ENCODE results near the gene CLIP1.
A peak's percentile ranks its signal among the peaks of the same experiment; 100 is the strongest.
"Not testable (repeated sequence)": the region's sequence is repeated elsewhere in the genome, so short reads cannot be mapped to it uniquely, and the experiment has no call there.

The CLIP1 gene

GRCh38 chr12:122421821-122422729, at the start of gene CLIP1:
CLIP1 (minus strand) TSS chr12:122422669; CDS start chr12:122380452, 42,217 bp downstream.
- peak; percentile 71 to 87 (median 77) for DNase-seq

GRCh38 chr12:122471324-122472226, 49.1 kb upstream of the CLIP1 start:
- DNase-seq, result peak; percentile 33 to 72 (median 69)

GRCh38 chr12:122470576-122470975, 48.1 kb upstream of the CLIP1 start:
- not testable (repeated sequence) for DNase-seq

- not testable (repeated sequence) for DNase-seq
Observed at GRCh38 chr12:122469856-122470255, 47.4 kb upstream of the CLIP1 start.

GRCh38 chr12:122467983-122468382, 45.5 kb upstream of the CLIP1 start:
- DNase-seq, result no peak

GRCh38 chr12:122464317-122465042, 42.0 kb upstream of the CLIP1 start:
- DNase-seq, result not testable (repeated sequence)

- no peak for DNase-seq
Observed at GRCh38 chr12:122460641-122461040, 38.2 kb upstream of the CLIP1 start.

- no peak for DNase-seq
Observed at GRCh38 chr12:122460061-122460460, 37.6 kb upstream of the CLIP1 start.

GRCh38 chr12:122459211-122459610, 36.7 kb upstream of the CLIP1 start:
- DNase-seq, result no peak

- no peak for DNase-seq
Observed at GRCh38 chr12:122458105-122459035, 35.9 kb upstream of the CLIP1 start.

GRCh38 chr12:122457627-122458026, 35.2 kb upstream of the CLIP1 start:
- no peak for DNase-seq

GRCh38 chr12:122454739-122455138, 32.3 kb upstream of the CLIP1 start:
- no peak for DNase-seq

GRCh38 chr12:122454250-122454721, 31.8 kb upstream of the CLIP1 start:
- DNase-seq, result no peak

- DNase-seq, result no peak
Observed at GRCh38 chr12:122452701-122453285, 30.3 kb upstream of the CLIP1 start.

GRCh38 chr12:122449317-122449716, 26.8 kb upstream of the CLIP1 start:
- DNase-seq, result no peak

- DNase-seq, result not testable (repeated sequence)
Observed at GRCh38 chr12:122447825-122448224, 25.4 kb upstream of the CLIP1 start.

GRCh38 chr12:122446390-122446789, 23.9 kb upstream of the CLIP1 start:
- not testable (repeated sequence) for DNase-seq

GRCh38 chr12:122444071-122444470, 21.6 kb upstream of the CLIP1 start:
- not testable (repeated sequence) for DNase-seq

GRCh38 chr12:122438822-122439221, 16.4 kb upstream of the CLIP1 start:
- DNase-seq, result not testable (repeated sequence)

GRCh38 chr12:122437656-122438121, 15.2 kb upstream of the CLIP1 start:
- no peak for DNase-seq

- DNase-seq, result no peak
Observed at GRCh38 chr12:122435186-122435585, 12.7 kb upstream of the CLIP1 start.

Data from NCI-H1417 (cell line).